ENCODE data around the gene LHX4. TPM values are rescaled to one million over a fixed set of nuclear protein-coding genes. Genes with fewer than 3 reads are reported as not detected.

The LHX4 gene
- polyA plus RNA-seq, 3 donors = 0.03 TPM; not detected in 1

DNA sequence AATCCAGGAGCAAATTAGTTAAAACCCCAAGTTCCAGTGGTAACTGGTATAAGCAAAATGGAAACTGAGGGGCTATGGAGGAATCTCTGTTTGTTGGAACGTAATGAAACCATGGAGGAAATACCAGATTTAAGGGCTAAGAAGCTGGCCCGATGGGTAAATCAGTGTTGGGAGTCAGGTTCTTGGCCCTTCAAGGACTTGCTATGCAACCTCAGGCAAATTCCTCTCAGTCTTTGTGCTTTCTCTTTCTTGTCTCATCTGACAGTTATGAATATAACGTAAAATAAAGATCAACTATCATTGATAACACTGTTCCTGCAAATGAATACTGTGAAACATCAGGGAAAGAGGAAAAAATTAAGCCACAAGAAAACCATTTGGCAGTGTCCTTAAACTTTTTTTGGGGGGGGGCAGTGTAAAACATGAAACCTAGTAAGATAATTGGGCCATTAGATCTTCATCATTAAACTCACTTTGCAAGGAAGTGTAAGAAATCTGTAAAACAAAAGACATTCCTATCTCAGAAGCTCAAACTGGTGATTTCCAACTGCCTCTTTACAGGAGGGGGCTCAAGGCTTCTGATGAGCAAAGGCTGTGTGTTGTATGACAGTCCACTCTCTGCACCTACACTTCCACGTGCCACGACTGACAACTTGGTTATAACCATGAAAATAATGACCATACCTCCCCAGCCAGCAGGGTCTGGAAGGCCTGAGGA is 47.6 kb downstream of the LHX4 start:
- no peak overlapping the region for H3K27ac ChIP-seq (ENCODE audit: low read depth, low read length)
- WGBS, 3 donors = 86 to 93% (median 90%) methylated on average over 5 of the region's 5 CpGs

DNA sequence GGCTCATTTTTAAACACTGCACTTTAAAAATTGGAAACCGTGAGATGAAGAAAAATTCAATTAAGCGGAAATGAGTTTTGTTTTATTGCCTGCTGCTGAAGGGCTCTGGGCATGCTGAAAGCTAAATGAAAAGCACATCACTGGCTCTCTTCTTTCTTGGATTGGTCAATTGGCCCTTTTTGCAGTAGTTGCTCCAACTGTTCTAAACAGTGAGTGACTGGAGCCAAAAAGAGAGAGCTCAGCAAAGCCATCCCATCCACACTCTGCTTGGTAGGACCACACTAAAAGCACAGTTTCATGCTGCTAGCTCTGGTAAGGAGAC is 48.1 kb downstream of the LHX4 start:
- no peak overlapping the region for H3K27ac ChIP-seq (ENCODE audit: low read depth, low read length)
- 66 to 86% (median 86%) methylated on average over 2 of the region's 2 CpGs for WGBS, 3 donors

DNA sequence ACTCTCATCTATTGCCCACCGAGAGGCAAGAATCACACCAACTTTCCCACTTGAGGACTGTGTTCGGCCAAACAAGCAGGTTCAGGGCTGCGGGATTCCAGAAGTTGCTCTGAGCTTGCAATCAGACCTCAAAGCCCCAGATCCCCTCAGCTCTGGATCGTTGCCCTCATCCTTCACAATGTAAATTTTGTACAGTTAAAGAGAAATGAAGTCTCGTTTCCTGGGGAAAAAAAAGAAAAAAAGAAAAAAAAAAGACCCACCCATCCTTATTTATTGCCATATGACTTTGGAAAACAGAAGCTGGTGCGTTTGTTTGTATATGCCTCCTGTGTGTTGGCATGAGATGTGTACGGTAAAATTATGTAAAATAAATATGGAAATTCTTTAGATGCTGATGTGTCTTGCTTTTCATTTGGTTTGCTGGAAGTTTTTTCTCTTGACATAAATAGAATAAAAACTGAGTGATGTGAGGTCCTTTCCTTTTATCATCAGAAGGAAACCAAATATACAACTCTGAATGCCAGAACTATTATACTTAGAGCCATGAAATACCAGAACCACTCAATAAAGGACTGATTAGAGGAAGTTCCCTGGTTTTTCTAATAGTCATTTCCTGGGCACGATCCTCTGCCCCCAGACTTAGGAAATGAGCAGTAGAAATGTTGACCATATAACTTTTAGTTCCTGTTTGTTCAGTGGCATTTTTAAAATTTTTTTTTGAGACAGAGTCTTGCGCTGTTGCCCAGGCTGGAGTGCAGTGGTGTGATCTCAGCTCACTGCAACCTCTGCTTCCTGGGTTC is 48.7 kb downstream of the LHX4 start:
- no peak overlapping the region for H3K27ac ChIP-seq (ENCODE audit: low read depth, low read length)

DNA sequence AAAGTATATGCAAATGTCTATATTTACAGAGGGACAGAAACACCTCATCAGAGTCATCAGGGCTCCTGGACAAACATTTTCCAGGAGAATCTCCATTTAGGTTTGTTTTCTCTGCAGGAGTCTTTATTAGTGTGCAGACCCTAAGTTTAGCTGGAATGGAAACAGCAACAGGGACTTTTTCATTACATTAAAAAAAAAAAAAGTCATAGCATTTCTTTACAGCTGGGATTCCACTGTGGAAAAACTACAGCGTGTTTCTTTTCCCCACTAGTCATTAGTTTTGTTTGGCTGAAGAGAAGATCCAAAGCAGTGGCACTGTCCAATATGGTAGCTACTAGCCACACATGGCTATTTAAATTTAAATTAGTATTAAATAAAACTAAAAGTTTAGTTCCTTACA is 49.6 kb downstream of the LHX4 start:
- no peak overlapping the region for H3K27ac ChIP-seq (ENCODE audit: low read depth, low read length)
- WGBS, 3 donors = 89 to 100% (median 95%) methylated on average over 1 of the region's 1 CpG

More for the DNA sequence above, 48.7 kb downstream of the LHX4 start:
- 78 to 90% (median 79%) methylated on average over 9 of the region's 9 CpGs for WGBS, 3 donors

DNA sequence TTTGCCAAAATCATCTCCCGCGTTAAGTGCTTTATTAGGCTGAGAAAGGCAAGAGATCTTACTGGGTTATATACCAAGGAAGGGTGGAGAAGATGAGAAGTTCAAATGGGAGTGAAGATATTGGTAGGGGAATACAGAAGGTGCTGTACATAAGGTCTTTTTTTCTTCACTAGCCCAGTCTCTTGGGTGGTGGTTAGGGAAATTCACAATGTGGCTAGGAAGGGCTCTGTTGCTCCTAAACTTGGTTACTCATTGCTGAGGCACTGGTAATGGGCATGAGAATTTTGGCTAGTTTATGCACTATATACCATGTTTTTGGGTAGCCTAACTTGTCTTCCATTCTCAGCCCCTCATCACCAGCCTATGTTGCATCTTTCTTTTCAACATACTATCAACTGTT is 50.6 kb downstream of the LHX4 start:
- WGBS, 3 donors = 100% methylated on average over 2 of the region's 2 CpGs
- H3K27ac ChIP-seq (ENCODE audit: low read depth, low read length) = no peak overlapping the region

DNA sequence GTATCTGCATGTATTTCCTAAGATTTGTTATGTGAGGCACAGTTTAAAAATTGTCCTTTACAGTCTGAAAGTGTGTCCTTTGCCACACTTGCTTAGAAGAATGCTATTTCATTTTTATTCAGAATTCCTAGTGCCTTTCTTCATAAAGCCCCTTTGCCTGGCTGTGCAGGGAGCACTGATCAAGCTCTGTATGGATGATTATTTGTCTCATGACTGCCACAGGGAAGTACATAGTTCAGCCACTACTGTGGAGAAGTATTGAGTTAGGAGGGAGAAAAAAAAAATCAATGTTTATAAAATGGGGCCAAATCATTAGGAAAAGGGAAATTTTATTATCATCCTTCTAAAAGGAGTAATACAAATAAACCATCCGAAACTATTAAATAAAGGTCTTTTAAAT is 51.4 kb downstream of the LHX4 start:
- no peak overlapping the region for H3K27ac ChIP-seq (ENCODE audit: low read depth, low read length)
- 95 to 100% (median 96%) methylated on average over 1 of the region's 1 CpG for WGBS, 3 donors

DNA sequence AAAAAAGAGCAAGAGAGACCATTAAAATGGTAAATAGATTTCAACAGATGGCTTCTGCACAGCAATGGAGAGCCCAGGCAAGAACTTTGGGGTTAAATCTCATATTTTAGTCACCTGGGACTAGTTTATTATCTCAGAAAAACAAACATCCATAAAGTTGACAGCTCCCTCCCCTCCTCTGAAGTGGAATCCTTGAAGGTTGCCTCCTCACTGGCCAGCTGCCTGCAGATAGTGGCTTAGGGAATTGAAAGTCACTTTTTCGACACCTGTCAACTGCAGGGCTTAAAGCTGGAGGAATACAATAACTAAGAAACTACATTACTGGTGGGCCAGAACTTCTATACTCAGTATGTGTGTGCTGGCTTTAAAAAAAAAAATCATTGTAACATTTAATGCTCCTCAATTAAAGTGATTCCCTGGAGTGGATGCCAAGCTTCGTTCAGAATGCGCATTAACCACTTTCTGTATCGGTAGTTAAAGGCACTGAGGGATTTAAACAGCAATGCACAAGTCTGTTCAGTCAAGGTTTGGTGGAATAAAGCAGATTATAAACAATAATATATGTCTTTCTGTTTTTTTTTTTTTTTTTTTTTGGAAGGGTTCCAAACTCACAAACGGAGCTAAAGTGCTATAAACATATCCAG is 52.5 kb downstream of the LHX4 start:
- 69 to 71% (median 71%) methylated on average over 5 of the region's 5 CpGs for WGBS, 3 donors
- no peak overlapping the region for H3K27ac ChIP-seq (ENCODE audit: low read depth, low read length)

DNA sequence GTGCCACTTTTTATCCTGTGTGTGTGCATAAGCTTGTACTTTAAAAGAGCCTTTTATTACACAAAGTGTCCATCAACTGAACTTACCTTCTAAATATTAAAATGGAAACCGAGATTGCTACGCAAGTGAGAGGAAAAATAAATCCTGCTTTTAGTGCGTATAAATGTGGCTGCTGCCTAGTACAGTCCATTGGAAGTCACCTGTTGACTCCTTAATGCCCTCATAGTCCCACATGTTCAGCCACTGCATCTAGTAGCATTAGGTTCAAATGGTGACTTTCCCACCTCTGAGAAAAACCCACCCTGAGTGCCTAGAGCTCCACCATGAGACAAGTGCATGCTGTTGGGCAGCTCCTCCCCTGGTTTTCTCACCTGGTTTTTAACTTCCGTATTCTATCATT is 53.0 kb downstream of the LHX4 start:
- no peak overlapping the region for H3K27ac ChIP-seq (ENCODE audit: low read depth, low read length)
- 92 to 95% (median 93%) methylated on average over 4 of the region's 4 CpGs for WGBS, 3 donors

DNA sequence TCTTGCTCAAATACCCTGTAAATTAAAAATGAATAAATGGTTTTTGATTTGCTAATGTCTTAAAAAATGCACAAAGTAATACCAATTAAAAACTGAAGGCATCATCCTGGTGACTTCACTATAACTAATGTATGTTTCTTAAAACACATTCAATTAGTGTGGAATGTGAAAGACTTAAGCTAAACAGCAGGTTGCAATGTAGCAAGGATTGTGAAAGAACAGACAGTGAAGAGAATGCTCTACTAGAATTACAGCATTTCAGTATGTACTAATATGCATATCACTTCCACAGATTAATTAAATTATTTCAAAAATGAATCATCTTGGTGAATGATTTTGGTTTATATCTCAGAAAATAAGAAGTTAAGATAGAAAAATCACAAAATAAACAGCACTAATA is 56.4 kb downstream of the LHX4 start:
- H3K27ac ChIP-seq (ENCODE audit: low read depth, low read length) = no peak overlapping the region

DNA sequence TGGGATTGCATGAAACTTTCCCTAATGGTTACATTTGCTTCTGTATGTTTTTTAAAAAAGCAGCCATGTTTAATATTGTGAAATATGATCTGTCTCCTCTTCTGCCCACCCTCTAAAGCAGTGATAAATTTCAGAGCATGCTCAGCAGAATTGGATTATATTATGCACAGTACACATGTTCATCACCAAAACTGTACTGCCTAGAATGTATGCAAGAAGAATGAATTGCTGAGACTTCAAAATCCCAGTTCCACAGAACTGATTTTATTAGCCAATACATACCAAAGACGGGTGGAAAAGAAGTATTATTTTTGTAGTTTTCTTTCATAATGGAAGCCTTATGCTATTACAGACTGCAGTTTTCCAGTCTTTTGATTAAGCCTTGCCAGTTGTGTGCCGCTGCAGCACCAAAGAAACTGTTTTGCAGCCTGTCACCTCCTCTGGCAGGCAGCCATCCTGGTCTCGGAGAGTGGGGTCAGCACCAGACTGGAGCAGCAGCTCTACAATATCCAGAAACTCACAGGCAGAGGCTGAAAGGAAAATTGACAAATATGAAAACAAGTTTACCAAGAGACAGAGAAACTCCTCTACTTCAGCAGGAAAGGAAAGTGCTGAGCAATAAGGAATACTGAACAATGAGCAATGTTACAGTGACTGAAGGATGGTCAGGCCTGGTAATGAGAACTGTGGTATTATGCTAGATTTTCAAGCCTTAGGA is 58.1 kb downstream of the LHX4 start:
- no peak overlapping the region for H3K27ac ChIP-seq (ENCODE audit: low read depth, low read length)
- 61 to 79% (median 71%) methylated on average over 3 of the region's 3 CpGs for WGBS, 3 donors

DNA sequence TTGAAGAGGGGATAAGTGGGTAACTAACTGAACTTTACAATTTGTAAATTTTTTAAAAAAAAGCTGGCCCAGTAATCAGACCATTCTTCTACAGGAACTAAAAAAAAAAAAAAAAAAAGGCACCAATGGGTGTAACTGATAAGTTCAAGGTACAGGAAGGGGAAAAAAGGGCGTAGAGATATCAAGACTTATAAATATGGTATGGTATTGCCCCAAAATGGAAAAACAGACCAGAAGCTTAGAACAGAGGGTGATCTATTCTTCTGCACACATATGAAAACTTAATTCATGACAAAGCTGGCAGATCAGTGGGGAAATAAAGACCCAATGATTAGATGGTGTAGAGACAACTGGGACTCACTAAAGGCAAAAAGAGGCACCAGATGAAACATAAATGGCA is 58.9 kb downstream of the LHX4 start:
- no peak overlapping the region for H3K27ac ChIP-seq (ENCODE audit: low read depth, low read length)
- 65 to 85% (median 83%) methylated on average over 1 of the region's 1 CpG for WGBS, 3 donors

DNA sequence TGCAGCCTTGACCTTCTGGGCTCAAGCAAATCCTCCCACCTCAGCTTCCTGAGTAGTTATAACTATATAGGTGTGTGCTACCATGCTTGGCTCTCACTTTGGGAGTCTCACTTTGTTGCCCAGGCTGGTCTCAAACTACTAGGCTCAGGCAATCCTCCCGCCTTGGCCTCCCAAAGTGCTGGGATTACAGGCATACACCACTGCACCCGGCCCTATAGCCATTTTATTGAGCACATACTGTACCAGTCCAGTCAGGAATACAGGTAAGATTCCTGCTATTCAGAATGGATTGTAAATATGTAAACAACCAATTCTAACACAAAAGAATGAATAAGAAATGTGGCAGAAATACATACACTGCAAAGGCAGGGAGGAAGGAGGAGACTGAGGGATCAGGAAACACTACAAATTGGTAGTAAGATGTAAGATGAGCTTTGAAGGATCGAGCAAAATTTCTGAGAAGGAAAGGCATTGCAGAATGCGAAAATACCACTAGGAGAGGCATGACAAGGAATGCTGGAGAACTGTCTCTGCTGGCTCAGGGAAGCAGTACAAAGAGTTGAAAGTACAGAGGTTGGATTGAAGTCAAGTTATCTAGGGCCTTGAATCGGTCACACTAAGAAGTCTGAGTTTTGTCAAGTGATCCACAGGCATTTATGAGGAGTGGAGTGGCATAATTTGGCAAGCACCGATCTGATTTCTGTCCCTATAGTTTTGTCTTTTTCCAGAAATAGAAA is 60.4 kb downstream of the LHX4 start:
- H3K27ac ChIP-seq (ENCODE audit: low read depth, low read length) = no peak overlapping the region
- WGBS, 3 donors = 89 to 97% (median 93%) methylated on average over 6 of the region's 6 CpGs

DNA sequence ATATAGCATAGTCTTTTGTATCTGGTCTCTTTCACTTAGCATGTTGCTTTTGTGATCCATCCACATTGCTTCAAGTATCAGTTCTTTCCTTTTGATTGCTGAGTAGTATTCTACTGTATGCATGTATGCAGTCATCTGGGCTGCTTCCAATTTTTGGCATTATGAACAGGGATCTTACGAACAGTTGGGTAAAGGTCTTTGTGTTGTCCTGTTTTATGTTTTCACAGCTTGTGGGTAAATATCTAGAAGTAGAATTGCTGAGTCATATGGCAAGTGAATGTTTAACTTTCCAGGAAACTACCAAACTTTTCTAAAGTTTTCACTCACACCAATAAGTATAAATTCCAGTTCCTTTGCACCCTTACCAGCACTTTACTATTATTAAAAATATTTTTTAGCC is 60.9 kb downstream of the LHX4 start:
- WGBS, 3 donors = 38 to 74% (median 62%) methylated on average over 1 of the region's 1 CpG
- no peak overlapping the region for H3K27ac ChIP-seq (ENCODE audit: low read depth, low read length)

DNA sequence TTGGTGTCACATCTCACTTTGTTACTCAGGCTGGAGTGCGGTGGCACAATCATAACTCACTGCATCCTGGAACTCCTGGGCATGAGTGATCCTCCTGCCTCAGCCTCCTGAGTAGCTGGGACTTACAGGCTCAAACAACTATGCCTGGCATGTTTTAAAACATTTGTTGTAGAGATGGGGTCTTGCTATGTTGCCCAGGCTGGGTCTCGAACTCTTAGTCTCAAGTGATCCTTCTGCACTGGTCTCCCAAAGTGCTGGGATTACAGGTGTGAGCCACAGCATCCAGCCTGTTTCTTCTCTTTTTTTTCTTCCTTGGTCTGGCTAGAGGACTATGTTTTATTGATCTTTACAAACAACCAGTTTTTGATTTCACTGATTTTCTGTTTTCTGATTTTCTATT is 64.6 kb downstream of the LHX4 start:
- 97 to 100% (median 98%) methylated on average over 2 of the region's 2 CpGs for whole genome bisulfite sequencing, 3 donors
- H3K27ac ChIP-seq (ENCODE audit: low read depth, low read length) = no peak overlapping the region

DNA sequence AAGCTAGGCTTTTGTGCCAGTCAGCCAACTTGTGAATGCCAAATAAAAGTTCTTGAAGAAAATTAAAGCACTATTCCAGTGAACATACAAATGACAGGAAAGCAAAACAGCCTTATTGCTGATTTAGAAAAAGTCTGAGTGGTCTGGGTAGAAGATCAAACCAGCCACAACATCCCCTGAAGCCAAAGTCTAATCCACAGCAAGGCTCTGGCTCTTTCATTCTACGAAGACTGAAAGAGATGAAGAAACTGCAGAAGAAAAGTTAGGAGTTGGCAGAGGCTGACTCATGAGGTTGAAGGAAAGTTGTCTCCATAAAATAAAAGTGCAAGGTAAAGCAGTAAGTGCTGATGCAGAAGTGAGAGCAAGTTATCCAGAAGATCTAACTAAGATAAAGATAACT is 65.9 kb downstream of the LHX4 start:
- 92 to 93% (median 93%) methylated on average over 1 of the region's 1 CpG for WGBS, 3 donors
- H3K27ac ChIP-seq (ENCODE audit: low read depth, low read length) = no peak overlapping the region

DNA sequence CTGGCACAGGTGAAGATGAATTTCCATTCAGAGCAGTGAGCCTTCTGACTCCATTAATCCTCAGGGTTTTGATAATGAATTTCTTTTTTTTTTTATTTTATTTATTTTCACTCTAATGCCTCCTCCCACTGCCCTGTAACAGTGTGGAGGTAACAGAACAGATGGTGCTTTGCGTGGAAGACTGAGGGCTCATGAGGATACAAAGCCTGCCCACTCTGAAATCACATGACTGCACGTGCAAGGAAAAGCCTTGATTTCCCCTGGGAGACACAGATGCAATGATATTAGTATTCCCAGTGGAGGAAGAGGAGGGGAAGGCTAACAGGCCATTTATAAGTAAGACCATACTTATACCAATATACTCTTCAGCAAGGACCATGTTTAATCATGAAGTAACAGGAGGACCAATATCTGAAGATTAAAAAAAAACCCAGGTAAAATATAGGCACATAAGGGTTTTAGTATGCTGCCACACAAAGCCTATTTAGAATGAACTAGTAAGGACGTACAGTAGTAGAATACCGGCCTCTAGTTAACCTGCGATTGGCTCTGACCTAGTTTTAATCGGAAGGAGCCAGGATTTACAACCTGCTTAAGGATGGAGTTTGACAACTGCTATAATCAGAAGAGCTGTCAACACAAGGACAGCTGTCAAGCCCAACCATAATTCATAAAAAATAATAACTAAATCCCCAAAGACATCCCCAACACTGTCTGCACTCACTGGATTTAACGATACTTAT is 69.6 kb downstream of the LHX4 start:
- no peak overlapping the region for H3K27ac ChIP-seq (ENCODE audit: low read depth, low read length)
- WGBS, 3 donors = 88 to 89% (median 88%) methylated on average over 7 of the region's 7 CpGs

DNA sequence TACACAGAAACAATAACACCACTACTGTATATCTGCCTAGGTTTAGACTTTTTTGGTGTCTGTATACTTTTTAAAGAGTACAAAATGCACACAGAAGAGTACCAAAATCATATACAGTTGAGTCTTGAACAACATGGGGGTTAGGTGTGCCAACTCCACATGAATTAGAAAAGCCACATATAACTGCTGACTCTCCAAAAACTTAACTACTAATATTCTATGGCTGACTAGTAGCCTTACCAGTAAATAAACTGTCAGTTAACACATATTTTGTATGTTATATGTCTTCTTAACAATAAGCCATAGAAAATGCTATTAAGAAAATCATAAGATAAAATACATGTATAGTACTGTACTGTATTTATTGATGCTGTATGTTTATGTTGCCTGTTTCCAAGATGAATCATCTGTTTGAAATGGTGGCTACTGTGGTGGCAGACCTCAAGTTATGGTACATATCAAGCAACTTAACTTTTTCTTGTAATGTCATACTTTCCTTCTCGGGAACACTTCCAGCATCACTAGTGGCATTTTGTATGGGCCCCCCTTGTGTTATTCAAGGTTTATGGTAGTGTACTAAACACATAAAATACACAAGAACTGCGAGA is 71.2 kb downstream of the LHX4 start:
- WGBS, 3 donors = 95 to 97% (median 96%) methylated on average over 2 of the region's 2 CpGs
- no peak overlapping the region for H3K27ac ChIP-seq (ENCODE audit: low read depth, low read length)
